ENCODE results near the gene PGGT1B. TPM values are rescaled to one million over a fixed set of nuclear protein-coding genes. Genes with fewer than 3 reads are reported as not detected.

The PGGT1B gene
- total and polyA plus RNA-seq, 2 of the 8 experiments (the other 6 are each of a cell fraction or from before 2014, with no cell fraction given): 1.9 to 43.1 TPM

GRCh38 chr5:115284021-115284420, 21.3 kb upstream of the PGGT1B start:
- Histone ChIP-seq H4K5ac (ENCODE audit: insufficient read length, low read depth, low read length) (no peak overlapping the region), H3K9ac (replicated peaks in 1 of 4; ENCODE audit: extremely low read depth in 1 of 4, low read depth in 3 of 4, low read length in 3 of 4) (no peak overlapping the region), H4K91ac (replicated peaks; ENCODE audit: insufficient read length, low read length) (no peak overlapping the region), H3K9me3 (ENCODE audit: insufficient read depth in 2 of 2, low read depth in 1 of 2, low read length in 1 of 2) (no peaks in the 10 kb centered on the region), H2AK5ac (ENCODE audit: low read depth, low read length) (no peak overlapping the region), H3K36me3 (ENCODE audit: control insufficient read depth in 2 of 4, insufficient read depth in 4 of 4, low read length in 3 of 4) (no peaks in the 10 kb centered on the region; a peak in 1 of 8 replicates), H3K4me3 (ENCODE audit: extremely low read depth in 1 of 4, insufficient read depth in 2 of 4, low read depth in 3 of 4, low read length in 4 of 4) (no peak overlapping the region), H3K56ac (replicated peaks; ENCODE audit: insufficient read length, low read depth, low read length) (no peak overlapping the region), H3K14ac (ENCODE audit: insufficient read length) (no peak overlapping the region), H3K23me2 (ENCODE audit: low read depth, low read length) (no peaks in the 10 kb centered on the region), H2BK20ac (ENCODE audit: low read length) (no peak overlapping the region), H2BK15ac (ENCODE audit: low read length) (no peak overlapping the region), H3K27ac (ENCODE audit: low read depth, low read length) (no peak overlapping the region), H2BK120ac (replicated peaks; ENCODE audit: low read depth, low read length) (no peak overlapping the region), H3K79me1 (ENCODE audit: low read depth, low read length) (no peaks in the 10 kb centered on the region; the same call in 1 of the 2 replicates), H4K20me1 (replicated peaks in 1 of 2; ENCODE audit: control insufficient read depth in 1 of 2, insufficient read depth in 2 of 2, low read length in 2 of 2) (peaks cover 0 to 2% of the 10 kb centered on the region in 2 experiments), H3K18ac (ENCODE audit: extremely low read depth, low read length) (no peak overlapping the region), H3K4me2 (ENCODE audit: insufficient read depth in 1 of 2, low read depth in 2 of 2, low read length in 2 of 2) (no peak overlapping the region), H2BK12ac (ENCODE audit: low read depth, low read length) (no peak overlapping the region), H2AFZ (ENCODE audit: low read length) (no peak overlapping the region), H3K23ac (ENCODE audit: insufficient read length) (no peak overlapping the region), H3K27me3 (replicated peaks in 1 of 4; ENCODE audit: control insufficient read depth in 3 of 4, extremely low read depth in 1 of 4, insufficient read depth in 3 of 4, low read length in 3 of 4) (no peaks in the 10 kb centered on the region), H4K8ac (ENCODE audit: extremely low read depth, insufficient read depth, low read length) (no peak overlapping the region), H2BK5ac (ENCODE audit: low read depth, low read length) (no peak overlapping the region), H3K4me1 (replicated peaks in 1 of 4; ENCODE audit: control insufficient read depth in 3 of 4, insufficient read depth in 4 of 4, low read length in 3 of 4) (no peaks in the 10 kb centered on the region), H3K4ac (replicated peaks; ENCODE audit: insufficient read length, low read depth, low read length) (no peak overlapping the region), H3K79me2 (ENCODE audit: control insufficient read depth in 1 of 2, insufficient read depth in 2 of 2, low read length in 2 of 2) (peaks cover 0 to 42% of the 10 kb centered on the region in 2 experiments; a peak in 2 of 4 replicates)
- ChIA-PET POLR2A (ENCODE audit: partially characterized antibody) (interaction anchor here (0.6 kb wide), 1 partner anchor 655 kb away, joined by 3 read pairs; no protein-coding TSS in a partner anchor), CTCF (ENCODE audit: partially characterized antibody) (interaction anchor here (0.5 to 1.0 kb wide), 2 partner anchors 17 to 241 kb away, joined by 3 read pairs; no protein-coding TSS in a partner anchor)
- FAIRE-seq: no peak
- TF ChIP-seq RBBP5 (IDR thresholded peaks at IDR 0.05; ENCODE audit: borderline replicate concordance, low read depth, low read length) (no peak), HDAC6 (IDR thresholded peaks at IDR 0.05; ENCODE audit: low read depth, low read length) (no peak), YY1 (IDR thresholded peaks at IDR 0.05; ENCODE audit: low read depth, low read length) (no peak), EZH2 (IDR thresholded peaks at IDR 0.05; ENCODE audit: low read depth, low read length, severe bottlenecking) (no peak), KDM1A (IDR thresholded peaks at IDR 0.05; ENCODE audit: borderline replicate concordance, low read length) (no peak), ASH2L (IDR thresholded peaks at IDR 0.05; ENCODE audit: low read length) (no peak), GABPA (IDR thresholded peaks at IDR 0.05; ENCODE audit: borderline replicate concordance, insufficient read depth, low read length) (no peak), TAF7 (optimal IDR thresholded peaks at IDR 0.05; ENCODE audit: borderline replicate concordance, low read depth, low read length) (no peak), BRCA1 (IDR thresholded peaks at IDR 0.05; ENCODE audit: low read depth, low read length) (no peak), TBP (IDR thresholded peaks at IDR 0.05; ENCODE audit: low read depth, low read length) (no peak), SIN3A (conservative IDR thresholded peaks at IDR 0.05 in 1 of 2, IDR thresholded peaks at IDR 0.05 in 1 of 2; ENCODE audit: low read depth in 1 of 2, low read length in 2 of 2) (no peak), POU5F1 (IDR thresholded peaks at IDR 0.05; ENCODE audit: low read depth, low read length) (no peak), CBX5 (IDR thresholded peaks at IDR 0.05; ENCODE audit: low read depth, low read length) (no peak)
- WGBS, 2 experiments (ENCODE audit: extremely low coverage in 1 of 2, insufficient coverage in 1 of 2, insufficient read length in 1 of 2, insufficient replicate concordance in 2 of 2, low coverage in 1 of 2, low lambda C conversion rate in 2 of 2, missing lambda C conversion rate in 1 of 2): 96% methylated on average over 1 of the region's 1 CpG; no CpG with 5 or more reads in 1 of the 2 experiments
- DNase-seq (ENCODE audit: low read depth in 1 of 2, low spot score in 2 of 2): no peak

All from H1 (cell line).